BE2C (cell line): ENCODE data around the gene MCM5.

Experiments used
- DNase-seq: peaks from one replicate; pipeline ENCODE4 v3.0.0-alpha.2; 2020
- H3K27me3 ChIP-seq: fragments of 250-450 bp; sonication (Bioruptor Pico); 2 replicates; pipeline ENCODE4 v1.5.1; 2020; ENCODE audit warnings: mild to moderate bottlenecking
- H3K36me3 ChIP-seq: fragments of 250-450 bp; sonication (Bioruptor Pico); 2 replicates; pipeline ENCODE4 v1.5.1; 2020; ENCODE audit warnings: mild to moderate bottlenecking
- H3K4me1 ChIP-seq: fragments of 250-450 bp; sonication (Bioruptor Pico); 2 replicates; pipeline ENCODE4 v1.5.1; 2020
- H3K4me3 ChIP-seq: 2 replicates; pipeline ENCODE4 v1.5.1; 2011; ENCODE audit warnings: low read depth, low read length
- H3K9me3 ChIP-seq: fragments of 250-450 bp; sonication (Bioruptor Pico); 2 replicates; pipeline ENCODE4 v1.5.1; 2020
- TF ChIP-seq, protein P1 (sequence below): IDR thresholded peaks from 2 replicates; pipeline ENCODE4 v1.5.1; 2012; ENCODE audit warnings: mild to moderate bottlenecking, low read depth, low read length

Gene MCM5

GRCh38 chr22:35430897-35431322 lies 31.0 kb downstream of the MCM5 start:
- Histone ChIP-seq H3K27me3 (no peaks in the 10 kb centered on the region), H3K9me3 (peaks cover 5% of the 10 kb centered on the region; the same call in 1 of the 2 replicates), H3K4me1 (no peaks in the 10 kb centered on the region), H3K4me3 (no peak overlapping the region), H3K36me3 (peaks cover 35% of the 10 kb centered on the region)
- TF ChIP-seq, protein P1, sequence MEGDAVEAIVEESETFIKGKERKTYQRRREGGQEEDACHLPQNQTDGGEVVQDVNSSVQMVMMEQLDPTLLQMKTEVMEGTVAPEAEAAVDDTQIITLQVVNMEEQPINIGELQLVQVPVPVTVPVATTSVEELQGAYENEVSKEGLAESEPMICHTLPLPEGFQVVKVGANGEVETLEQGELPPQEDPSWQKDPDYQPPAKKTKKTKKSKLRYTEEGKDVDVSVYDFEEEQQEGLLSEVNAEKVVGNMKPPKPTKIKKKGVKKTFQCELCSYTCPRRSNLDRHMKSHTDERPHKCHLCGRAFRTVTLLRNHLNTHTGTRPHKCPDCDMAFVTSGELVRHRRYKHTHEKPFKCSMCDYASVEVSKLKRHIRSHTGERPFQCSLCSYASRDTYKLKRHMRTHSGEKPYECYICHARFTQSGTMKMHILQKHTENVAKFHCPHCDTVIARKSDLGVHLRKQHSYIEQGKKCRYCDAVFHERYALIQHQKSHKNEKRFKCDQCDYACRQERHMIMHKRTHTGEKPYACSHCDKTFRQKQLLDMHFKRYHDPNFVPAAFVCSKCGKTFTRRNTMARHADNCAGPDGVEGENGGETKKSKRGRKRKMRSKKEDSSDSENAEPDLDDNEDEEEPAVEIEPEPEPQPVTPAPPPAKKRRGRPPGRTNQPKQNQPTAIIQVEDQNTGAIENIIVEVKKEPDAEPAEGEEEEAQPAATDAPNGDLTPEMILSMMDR: peak; percentile 98
- DNase-seq: peak; percentile 92

DNA sequence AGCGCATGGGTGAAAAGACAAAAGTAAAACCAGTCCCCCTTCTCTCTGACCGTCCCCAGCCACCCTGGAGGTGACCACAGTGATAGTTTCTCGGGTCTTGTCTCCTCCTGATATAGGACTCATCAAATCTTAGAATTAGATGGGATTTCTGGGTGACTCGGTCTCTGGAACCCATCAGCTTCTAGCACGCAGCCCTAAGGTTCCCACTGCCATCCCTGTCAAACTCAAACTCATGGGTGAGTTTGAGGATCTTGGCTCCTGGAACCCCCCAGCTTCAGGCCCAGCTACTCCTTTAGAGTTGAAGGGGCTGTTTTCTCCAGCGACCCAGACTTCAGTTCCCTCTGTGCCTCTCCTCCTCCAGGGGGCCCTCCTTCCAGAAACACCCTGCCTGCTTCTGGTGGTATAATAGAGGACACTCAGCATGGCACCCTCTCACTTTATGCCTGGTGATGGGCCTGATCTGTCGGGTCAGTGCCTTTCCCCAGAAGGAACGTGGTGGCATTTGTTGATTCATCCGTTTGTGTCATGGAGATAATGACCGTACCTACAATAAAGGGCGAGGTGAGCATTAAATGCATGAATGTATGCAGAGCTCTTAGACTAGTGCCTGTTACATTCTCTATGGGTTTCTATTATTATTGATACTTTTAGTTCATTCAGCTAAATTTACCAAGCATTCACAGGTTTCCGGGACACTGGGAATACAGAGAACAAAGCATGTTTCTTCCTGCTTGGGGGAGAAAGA lies 31.7 kb downstream of the MCM5 start:
- Histone ChIP-seq H3K9me3 (peaks cover 5% of the 10 kb centered on the region; the same call in 1 of the 2 replicates), H3K4me1 (no peaks in the 10 kb centered on the region), H3K4me3 (no peak overlapping the region), H3K36me3 (peaks cover 33% of the 10 kb centered on the region), H3K27me3 (no peaks in the 10 kb centered on the region)
- TF ChIP-seq, protein P1: 0 out of 2 replicates have a peak, but pooled peaks have one; percentile 16
- DNase-seq: no peak

DNA sequence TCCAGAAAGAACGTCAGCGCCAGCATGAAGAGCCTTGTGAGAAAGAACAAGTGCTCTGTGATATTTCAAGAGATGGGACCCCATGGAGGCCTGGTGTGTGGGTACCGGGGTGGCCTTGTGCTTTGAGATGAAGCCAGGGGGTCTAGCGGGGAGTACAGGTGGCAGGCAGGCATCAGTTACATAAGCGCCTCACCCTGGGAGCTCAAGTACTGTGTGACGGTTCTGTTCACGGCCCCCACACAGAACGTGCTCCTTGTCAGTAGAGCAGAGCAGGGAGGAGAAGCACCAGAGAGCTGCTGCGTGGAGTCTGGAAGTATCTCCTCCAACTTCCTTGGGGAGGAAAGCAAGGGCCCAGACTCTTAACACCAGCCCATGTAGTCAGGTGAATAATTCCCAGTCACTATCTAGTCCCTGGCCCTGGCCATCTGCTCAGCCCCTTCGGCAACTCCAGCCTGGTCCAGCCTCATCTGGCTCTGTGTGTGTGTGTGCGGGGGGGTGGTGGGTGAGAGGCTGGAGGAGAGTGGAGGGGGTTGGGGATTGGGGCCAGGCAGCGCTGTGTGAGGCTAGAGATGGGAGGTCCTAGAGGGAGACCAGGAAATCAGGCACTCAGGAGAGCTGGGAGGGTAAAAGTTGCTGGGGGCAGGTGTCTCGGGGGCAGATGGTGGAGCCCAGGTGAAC lies 32.4 kb downstream of the MCM5 start:
- no peak for DNase-seq
- no peak overlapping the region for H3K4me3 ChIP-seq
- H3K4me1 ChIP-seq: no peaks in the 10 kb centered on the region
- peaks cover 5% of the 10 kb centered on the region; the same call in 1 of the 2 replicates for H3K9me3 ChIP-seq
- H3K36me3 ChIP-seq: peaks cover 30% of the 10 kb centered on the region
- no peaks in the 10 kb centered on the region for H3K27me3 ChIP-seq
- TF ChIP-seq, protein P1: no peak

- Histone ChIP-seq H3K9me3 (peaks cover 5% of the 10 kb centered on the region; the same call in 1 of the 2 replicates), H3K4me1 (no peaks in the 10 kb centered on the region), H3K4me3 (no peak overlapping the region), H3K27me3 (no peaks in the 10 kb centered on the region), H3K36me3 (peaks cover 30% of the 10 kb centered on the region)
- DNase-seq: no peak
- TF ChIP-seq, protein P1: no peak
Observed at GRCh38 chr22:35434061-35434710, 34.2 kb downstream of the MCM5 start.

- DNase-seq: no peak
- Histone ChIP-seq H3K36me3 (peaks cover 30% of the 10 kb centered on the region), H3K4me1 (no peaks in the 10 kb centered on the region), H3K9me3 (peaks cover 5% of the 10 kb centered on the region; the same call in 1 of the 2 replicates), H3K27me3 (no peaks in the 10 kb centered on the region), H3K4me3 (no peak overlapping the region)
- TF ChIP-seq, protein P1: no peak
Observed at GRCh38 chr22:35435201-35435740, 35.3 kb downstream of the MCM5 start.
